GM18868 (cell line): ENCODE measurements around the gene WWOX.

ENCODE experiments used
- ATAC-seq: cut with Tn5 transposase; IDR thresholded peaks from one replicate; pipeline ENCODE4 v1.9.1; 2021; ENCODE audit warnings: mild to moderate bottlenecking, moderate library complexity; ENCODE audit not compliant: unreplicated experiment

WWOX gene

DNA sequence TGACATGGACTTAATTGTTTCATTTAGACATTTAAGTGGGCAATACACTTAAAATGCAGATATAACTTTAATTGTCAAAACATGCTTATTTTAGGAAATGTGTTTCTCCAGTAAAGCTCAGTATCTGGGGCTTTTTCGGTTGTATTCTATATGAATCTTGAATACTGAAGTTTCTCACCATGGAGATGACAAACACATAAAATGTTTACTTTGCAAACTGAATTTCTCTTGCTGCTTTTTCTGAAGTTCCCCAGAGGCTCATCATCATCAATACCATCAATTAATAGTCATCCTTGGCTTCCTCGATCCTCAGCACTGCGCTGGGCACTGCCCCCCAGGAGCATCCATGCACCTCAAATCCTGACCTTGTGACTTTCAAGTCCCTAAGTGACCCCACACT is 227.3 kb downstream of the WWOX start:
- ATAC-seq: no peak

DNA sequence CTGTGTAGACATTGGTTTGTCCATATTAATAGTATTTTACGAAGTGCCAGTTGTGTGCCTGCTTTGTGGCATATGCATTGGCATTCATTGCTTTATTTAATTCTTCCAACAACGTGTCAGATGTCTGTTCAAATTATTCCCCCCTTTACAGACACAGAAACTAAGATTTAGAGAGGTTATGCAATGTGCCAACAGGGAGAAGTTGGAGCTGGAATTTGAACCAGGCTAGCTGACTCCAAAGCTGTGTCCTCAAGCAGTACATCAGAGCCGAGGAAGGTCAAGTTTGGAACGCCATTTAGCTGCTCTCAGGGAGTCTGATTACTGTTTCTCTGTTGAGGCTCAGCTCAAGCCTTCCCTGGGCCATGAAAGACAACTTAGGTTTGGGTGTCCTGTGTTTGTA is 232.3 kb downstream of the WWOX start:
- ATAC-seq: no peak

DNA sequence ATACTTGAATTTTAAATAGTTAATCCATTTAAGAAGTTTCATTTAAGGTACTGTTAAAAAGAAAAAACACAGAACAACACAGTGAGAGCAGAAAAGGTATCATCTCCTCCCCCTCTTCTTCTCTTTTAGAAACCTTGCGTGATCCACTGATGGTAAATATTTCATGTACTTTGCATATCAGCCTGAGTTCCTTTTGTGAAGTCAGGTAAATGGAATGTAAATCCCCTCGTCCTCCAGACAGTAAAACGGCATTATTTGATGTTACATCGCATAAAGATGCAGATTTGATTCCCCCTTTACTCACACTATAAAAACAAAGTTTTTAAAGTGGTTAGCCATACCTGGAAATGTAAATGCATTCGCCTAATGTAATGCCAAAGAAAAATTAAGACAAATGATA is 234.4 kb downstream of the WWOX start:
- ATAC-seq: no peak

DNA sequence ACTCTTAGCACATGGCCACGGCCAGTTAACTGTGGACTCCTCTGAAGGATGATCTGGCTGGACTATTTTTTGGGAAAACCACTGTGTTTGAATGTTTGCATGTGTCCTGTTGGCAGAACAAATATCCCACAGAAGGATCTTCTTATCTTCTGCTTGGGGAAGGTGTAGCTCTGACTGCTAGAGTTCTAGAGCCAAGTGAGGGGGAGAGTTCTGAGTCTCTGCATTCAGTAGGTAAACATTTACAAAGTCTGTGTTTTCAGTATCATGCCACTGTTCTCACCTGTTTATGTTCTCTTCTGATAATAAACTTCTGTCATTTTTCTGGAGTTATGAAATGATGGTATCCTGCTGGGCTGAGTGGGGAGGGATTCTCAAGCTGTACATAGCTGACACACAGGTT is 241.1 kb downstream of the WWOX start:
- no peak for ATAC-seq

DNA sequence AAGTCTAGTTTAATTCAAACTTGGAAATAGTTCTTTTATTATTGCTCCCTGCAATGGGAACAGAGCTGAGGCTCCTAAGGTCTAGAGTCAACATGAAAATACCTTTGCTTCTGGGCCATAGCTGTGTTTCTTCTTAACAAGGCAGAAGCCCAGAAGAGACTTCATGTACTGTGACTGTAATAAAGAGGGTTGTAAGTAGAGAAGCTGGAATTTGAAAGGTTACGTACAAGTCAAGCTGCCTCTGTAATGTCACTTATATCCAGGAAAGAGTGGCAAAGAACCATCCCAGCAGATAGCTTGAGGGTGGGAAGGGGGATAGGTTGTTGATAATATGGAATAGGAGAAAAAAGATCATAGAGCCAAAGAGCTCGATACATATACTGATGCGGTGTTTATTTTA is 248.6 kb downstream of the WWOX start:
- ATAC-seq: no peak

DNA sequence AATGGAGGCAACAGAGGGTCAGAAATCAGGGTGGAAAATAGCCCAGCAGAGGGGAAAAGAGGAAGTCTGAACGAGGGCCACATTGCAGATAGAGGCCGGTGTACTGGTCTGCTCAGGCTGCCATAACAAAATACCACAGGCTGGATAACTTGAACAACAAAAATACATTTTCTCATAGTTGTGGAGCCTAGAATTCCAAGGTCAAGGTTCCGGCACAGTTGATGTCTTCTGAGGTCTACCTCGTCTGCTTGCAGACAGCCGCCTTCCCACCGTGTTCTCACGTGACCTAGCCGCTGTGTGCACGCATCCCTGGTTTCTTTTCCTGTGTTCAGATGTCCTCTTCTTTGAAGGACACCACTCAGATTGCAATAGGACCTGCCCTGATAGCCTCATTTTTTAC is 249.4 kb downstream of the WWOX start:
- ATAC-seq: no peak

DNA sequence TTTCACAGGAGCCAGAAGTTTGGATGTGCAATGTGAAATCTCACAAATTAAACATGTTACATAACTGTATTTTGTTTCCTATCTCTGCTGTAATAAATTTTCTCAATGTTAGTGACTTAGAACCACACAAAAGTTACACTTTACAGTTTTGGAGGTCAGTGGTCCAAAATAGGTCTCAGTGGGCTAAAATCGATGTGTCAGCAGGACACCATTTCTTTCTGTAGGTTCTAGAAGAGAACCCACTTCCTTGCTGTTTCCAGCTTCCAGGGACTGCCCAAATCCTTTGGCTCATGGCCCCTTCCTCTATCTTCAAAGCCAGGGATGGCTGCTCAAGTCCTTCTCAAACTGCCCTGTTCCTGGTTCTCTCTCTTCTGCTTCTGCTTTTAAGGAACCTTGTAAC is 252.7 kb downstream of the WWOX start:
- ATAC-seq: no peak

DNA sequence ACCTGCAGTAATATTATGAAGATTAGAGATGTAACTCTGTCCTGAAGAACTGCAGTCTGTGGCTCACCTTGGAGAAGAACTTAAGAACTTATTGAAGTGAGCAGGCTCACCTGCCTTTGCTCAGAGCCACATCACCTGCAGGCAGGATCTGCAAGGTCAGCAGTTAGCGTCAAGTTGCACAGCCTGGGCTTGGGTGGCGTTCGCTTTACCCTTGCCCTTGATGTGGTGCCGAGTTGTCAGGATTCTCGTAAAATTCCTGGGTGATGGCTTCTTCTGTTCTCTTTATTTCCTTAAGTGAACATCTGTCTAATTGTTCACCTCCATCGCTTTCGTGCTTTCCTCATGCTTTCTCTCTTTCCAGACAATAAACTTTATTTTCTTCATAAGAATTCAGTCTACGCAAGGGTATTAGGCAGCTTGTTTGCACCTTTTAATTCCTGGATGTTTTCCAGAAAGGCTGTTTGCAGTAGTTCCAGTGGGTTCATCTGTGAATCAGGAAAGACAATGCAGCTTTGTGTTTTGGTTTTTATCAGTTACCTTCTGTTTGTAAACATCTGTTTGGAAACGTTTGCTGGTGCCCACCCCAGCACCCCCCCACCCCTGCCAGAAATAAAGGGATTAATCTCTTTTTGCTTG is 254.3 kb downstream of the WWOX start:
- no peak for ATAC-seq

DNA sequence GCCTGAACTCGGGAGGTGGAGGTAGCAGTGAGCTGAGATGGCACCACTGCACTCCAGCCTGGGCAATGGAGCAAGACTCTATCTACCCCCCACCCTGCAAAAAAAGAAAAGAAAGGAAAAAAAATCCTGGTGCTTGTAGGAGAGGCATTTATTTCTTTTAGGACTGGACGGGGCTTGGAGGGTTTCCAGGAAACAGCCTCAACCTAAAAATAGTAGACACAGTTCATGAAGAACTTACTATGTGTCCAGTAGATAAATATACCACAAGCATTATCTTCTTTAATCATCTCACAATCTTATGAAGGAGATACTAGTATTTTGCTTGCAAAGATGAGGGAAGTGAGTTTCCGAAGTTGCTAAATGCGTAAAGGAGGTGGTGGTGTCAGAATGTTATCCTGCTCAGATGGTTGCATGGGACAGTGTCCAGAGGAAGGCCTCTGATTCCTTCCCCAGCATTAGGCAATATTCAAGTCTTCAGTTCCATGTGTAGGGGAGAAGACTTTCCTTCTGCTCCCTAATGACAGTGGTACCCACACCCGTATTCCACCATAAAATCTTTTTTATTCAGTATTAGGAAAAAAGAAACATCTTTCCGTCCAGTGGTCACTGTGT is 263.2 kb downstream of the WWOX start:
- no peak for ATAC-seq

DNA sequence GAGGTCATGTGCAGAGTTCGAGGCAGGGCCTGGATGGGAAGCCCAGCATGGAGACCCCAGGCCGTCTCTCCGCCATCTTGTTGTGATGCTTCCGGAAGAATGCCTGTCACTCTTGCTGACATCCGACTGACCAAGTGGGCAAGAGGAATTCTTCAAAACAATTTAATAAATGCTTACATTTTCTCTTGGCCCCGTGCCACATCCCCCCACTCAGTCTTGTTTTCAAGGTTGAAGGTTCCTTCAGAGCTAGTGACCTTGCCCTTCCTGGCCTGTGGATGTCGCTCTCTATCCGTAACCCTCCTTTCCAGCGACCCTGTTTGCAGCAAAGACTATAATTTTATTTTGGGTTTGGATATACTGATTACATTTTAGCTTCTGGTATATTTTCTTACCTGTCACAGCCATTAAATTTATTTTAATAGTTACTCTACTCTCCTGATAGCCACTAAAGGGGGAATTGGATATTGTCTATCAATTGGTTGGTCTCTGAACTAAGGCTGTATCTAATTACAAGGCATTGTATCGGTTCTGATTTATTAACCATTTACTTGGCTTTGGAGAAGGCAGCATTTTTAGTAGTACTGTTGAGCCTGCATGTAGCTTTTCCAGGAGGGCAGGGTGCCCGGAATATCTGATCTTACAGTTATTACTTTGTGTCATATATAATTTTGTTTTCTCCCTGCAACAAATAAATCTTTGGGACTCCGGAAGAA is 264.5 kb downstream of the WWOX start:
- no peak for ATAC-seq

DNA sequence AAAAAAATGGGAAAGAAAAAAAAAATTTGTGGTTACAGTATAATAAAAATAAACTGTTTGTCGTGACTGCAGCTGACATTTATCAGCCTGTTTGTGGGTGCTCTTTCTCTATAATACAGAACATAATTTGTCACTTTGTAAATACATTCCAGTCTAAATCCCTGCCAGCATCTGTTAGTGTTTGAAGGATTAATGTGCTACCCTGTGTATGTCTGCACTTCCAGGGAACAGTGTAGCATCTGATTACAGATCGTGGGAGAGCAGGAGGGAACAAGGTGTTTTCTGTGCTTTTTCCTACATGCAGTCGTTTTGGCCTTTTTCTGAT is 265.1 kb downstream of the WWOX start:
- ATAC-seq: no peak

DNA sequence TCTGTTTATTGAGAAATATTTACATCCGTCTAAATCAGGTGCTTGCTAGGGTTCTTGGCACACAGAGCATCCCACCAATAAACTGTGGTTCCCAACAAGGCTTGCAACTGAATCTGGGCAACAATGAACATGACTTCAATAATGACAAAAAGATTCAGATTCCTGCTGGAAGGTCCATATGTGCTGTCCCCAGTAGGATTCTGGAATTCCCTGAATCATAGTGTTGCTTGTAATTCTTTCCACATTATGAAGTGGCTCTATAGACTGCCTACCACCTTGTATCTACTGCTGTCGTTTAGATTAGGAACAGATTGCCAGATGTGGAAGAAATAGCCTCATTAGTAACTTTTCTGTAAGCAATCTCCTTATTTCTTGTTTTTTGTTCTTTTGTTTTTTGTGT is 265.9 kb downstream of the WWOX start:
- no peak for ATAC-seq

DNA sequence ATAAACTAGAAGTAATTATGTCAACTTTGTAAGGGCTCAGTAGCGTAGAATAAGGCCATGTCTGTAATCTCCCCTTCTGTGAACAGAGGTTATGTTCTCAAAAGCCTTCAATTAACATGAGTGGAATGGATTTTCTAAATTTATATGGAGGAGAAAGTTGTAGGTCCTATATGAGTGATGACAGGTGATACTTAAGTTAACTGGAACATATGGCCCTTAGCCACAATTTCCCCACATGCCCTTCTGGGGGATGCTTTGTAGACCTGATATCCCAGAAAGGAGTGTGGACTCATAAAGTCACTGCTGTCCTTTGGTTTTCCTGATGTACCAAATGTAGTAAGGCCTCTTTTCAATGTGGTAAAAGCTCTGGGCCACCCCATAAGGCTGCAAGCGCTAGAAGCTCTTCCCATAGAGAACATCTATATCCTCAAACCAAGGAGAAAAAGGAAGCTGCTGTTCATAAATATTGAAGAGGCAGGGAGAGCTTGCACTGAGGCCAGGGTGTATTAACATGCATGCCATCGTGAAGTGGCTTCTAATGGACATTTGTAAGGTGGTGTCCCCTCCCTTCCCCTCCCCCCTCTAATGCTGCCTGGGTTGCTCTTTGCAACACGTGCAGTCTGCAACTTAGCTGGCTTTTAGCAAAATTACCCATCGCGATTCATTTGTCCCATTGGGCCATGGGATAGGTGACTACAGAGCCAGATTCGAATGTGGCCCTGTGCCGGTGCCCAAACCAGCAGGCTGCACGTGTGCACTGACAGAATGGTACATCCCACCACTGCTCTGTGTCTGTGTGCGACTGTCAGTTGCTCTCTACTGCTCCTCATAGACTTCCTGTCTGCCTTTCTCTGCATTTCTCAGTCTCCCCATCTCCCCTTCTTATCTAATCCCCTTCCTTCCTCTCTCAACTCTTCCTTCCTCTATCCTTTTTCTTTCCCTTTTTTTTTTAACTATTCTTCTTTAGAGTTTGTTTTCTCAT is 269.0 kb downstream of the WWOX start:
- ATAC-seq: no peak

DNA sequence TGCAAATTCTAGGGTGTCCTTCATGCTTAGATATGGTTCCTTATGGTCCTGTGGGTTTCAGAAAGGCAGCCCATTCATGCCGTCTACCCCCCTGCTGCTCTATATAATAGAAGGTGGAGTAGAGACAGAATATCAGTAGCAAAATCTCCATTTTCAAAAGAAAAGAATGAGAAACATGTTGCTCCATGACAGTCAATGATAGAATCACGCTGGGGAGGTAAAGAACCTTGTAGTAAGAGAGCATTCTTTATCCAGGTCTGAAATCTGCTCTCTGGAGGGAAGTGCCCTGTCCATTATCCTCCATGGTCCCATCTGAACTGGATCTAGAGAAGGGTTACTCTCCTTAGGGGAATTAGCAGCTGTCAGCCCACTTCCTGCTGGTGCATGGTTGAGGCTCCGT is 272.8 kb downstream of the WWOX start:
- no peak for ATAC-seq

DNA sequence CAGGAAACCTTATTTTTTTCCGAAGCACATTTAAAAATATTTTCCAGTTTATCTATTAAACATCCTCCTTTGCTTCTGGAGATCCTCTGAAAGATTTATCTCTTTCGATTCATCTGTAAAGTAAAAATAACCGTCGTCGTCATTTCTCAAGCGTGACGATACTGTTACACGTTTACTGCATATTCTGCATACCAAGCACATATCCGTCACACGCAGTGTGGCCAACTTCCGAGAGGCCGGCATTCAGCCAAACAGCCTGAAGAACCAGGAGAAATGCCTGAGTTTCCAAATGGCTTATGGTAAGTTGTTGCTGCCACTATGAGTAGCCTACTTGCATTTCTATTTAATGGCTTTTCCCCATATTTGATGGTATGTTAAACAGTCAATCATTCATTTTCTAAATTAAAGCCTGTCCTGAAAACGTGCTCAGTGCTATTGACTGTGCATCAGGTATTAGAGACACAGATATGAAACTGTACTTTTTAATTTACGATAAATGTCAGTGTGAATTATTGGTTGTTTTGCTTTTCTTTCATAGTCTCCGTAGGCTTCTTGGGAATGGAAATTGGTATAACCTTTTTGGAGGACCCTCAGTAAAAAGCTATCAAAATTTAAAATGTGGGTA is 275.7 kb downstream of the WWOX start:
- no peak for ATAC-seq

DNA sequence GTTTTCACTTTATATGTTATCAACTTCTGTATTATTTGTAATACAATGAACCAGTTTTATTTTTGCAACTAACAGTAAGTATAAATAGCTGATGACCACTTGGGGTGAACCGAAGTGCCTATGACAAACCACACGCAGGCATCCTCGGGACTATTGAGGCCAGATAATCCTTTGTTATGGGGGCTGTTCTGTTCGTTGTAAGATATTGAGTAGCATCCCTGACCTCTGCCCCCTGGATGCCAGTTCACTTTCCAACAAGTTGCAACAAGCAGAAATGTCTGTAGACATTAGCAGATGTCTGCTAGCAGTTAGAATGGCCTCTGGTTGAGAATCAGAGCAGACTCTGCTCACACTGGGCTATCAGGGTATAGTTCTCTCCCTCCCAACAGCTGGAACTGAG is 277.0 kb downstream of the WWOX start:
- no peak for ATAC-seq

DNA sequence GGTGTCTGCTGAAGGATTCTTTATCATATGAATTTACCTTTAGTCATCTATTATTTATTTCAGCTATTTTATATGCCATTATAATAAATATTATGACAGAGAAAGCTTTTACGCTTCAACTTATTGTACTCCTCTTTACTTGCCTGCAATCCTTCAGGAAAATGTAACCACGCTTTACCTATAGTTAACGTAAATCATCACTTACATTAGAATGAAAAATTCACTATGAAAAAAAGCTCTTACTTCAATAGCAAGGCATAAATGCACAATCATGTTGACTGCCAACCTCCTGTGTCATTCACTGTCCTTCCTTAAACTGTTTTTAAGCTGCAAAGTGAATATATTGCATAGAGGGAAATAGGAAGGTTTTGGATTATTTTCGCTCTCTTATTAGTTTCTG is 277.9 kb downstream of the WWOX start:
- no peak for ATAC-seq

DNA sequence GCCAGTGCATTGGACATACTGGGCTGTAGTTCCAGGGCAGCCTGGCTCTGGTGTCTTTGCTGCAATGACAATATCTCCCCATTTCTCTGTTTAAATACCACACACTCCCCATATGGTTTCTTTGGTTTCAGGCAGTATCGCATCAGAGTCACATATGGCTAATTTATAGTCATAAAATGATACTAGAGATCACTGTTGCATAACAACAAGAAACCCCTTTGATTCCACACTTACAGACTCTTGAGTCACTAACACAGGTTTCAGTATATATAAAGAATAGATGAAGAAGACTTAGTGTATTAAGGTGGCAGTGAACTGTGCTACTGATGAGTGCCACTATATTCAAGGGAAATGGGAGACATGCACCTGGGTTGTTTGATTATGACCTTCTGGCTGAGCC is 281.6 kb downstream of the WWOX start:
- ATAC-seq: no peak

DNA sequence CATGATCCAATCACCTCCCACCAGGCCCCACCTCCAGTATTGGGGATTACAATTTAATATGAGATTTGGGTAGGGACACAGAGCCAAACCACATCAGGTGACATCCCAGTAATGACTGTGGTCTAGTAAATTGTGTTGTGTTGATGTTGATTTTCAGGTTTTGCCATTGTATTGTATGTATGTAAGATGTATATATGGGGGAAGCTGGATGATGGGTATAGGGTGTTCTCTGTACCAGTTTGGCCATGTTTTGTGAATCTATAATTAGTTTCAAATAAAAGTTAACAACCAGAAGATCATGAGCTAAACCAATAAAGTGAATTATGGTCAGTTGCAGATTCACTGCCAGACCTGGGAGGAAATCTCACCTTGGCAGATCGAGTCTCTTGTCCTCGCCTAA is 283.7 kb downstream of the WWOX start:
- no peak for ATAC-seq

DNA sequence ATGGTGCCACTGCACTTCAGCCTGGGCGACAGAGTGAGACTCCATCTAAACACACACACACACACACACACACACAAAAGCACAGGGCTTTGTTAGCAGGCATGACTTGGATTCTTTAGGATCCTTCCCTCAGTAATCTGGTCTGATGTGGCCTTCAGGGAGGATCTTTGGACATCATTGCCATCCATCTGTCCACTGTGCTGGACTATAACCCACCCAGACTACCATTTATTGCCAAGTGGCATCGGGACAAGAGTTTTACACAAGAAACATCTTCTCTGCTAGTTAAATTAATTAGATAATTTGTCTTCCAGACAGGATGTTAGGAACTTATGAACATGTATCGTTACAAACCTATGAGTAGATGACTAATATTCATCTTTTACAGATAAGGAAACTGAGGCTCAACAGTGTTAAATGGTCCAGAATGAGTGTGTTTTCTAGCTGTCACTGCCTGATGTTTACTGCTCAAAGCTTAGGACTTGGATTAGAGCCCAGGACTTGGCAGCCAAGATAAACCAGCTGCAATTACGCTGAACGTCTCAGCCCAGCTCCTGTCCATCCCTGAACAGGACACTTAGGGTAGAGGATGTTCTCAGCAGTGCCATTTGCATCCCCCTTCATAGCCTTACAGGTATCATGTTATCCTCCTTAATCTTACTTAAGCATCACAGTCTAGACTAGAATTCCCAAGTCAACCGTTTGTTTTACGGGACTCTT is 285.8 kb downstream of the WWOX start:
- ATAC-seq: no peak
